ENCODE data around the gene RASSF6. TPM values are rescaled to one million over a fixed set of nuclear protein-coding genes. Genes with fewer than 3 reads are reported as not detected.

The RASSF6 gene
- total RNA-seq, 4 donors from 2014 or later, result 0.34 TPM; not detected in 3

GRCh38 chr4:73609706-73610105, 10.5 kb downstream of the RASSF6 start:
- TF ChIP-seq CTCF (IDR thresholded peaks at IDR 0.05; ENCODE audit: low read depth), result no peak

- TF ChIP-seq CTCF (IDR thresholded peaks at IDR 0.05; ENCODE audit: low read depth), result no peak
These were observed 11.3 kb downstream of the RASSF6 start for GRCh38 chr4:73608689-73609594.

GRCh38 chr4:73607375-73608033, 12.7 kb downstream of the RASSF6 start:
- no peak for TF ChIP-seq CTCF (IDR thresholded peaks at IDR 0.05; ENCODE audit: low read depth)

- TF ChIP-seq CTCF (IDR thresholded peaks at IDR 0.05; ENCODE audit: low read depth), result no peak
These were observed 13.7 kb downstream of the RASSF6 start for GRCh38 chr4:73606465-73606974.

GRCh38 chr4:73603854-73604584, 16.2 kb downstream of the RASSF6 start:
- no peak for TF ChIP-seq CTCF (IDR thresholded peaks at IDR 0.05; ENCODE audit: low read depth)

GRCh38 chr4:73603271-73603710, 16.9 kb downstream of the RASSF6 start:
- TF ChIP-seq CTCF (IDR thresholded peaks at IDR 0.05; ENCODE audit: low read depth), result no peak
